ENCODE data around the gene AK1.
A peak's percentile ranks its signal among the peaks of the same experiment; 100 is the strongest.
"Not testable (repeated sequence)": the region's sequence is repeated elsewhere in the genome, so short reads cannot be mapped to it uniquely, and the experiment has no call there.

AK1 gene

GRCh38 chr9:127837346-127837745 lies 40.1 kb downstream of the AK1 start:
- Histone ChIP-seq H3K4me3 (ENCODE audit: low read length) (no peak overlapping the region), H3K9me3 (ENCODE audit: low read length) (no peaks in the 10 kb centered on the region), H3K27me3 (ENCODE audit: insufficient read depth, low read length) (no peaks in the 10 kb centered on the region), H3K4me1 (ENCODE audit: insufficient read depth, low read length) (peaks cover 24% of the 10 kb centered on the region), H3K36me3 (ENCODE audit: insufficient read depth, low read length) (no peaks in the 10 kb centered on the region), H2AFZ (ENCODE audit: low read depth, low read length) (no peak overlapping the region)

DNA sequence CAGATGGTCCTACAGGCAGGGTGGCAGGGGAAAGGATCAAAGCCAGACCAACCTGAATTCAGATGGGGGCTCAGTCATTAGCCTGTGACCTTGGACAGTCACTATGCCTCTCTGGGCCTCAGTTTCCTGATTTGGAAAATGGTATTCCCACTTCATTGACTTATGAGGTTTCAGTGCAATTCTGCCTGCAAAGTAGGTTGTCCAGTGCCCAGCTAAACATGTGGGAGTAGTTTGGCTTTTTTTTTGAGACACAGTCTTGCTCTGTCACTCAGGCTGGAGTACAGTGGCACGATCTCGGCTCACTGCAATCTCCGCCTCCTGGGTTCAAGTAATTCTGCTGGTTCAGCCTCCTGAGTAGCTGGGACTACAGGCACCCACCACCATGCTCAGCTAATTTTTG lies 40.9 kb downstream of the AK1 start:
- H3K4me3 ChIP-seq (ENCODE audit: low read length); H2AFZ ChIP-seq (ENCODE audit: low read depth, low read length); H3K9me3 ChIP-seq (ENCODE audit: low read length); H3K36me3 ChIP-seq (ENCODE audit: insufficient read depth, low read length); H3K27me3 ChIP-seq (ENCODE audit: insufficient read depth, low read length): not testable (repeated sequence)
- H3K4me1 ChIP-seq (ENCODE audit: insufficient read depth, low read length) = peaks cover 24% of the 10 kb centered on the region

DNA sequence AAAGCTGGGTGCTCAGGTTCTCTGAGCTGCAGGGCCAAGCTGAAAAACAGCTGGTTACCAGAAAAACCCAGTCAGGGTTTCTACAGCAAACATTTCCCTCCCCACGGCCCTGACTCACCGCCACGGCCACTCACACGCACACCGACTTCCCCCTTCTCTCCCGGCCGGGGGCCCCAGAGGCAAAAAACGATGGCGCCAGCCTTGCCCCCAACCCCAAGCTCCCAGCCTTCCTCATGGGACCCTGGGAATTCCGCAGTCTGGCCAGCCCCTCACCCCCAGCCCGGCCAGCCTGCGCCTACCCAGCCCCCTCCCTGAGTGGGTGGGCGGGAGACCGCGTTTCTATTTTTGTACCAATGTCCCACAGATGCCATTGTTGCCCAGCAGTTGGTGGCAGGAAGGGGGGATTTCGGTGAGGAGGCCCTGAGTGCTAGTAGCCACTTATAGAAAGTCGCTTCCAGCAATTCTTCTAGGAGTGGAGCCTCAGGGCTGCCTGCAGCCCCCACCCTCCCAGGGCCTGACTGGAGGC lies 41.4 kb downstream of the AK1 start:
- no peak overlapping the region for H2AFZ ChIP-seq (ENCODE audit: low read depth, low read length)
- H3K27me3 ChIP-seq (ENCODE audit: insufficient read depth, low read length) = no peaks in the 10 kb centered on the region
- no peak overlapping the region for H3K4me3 ChIP-seq (ENCODE audit: low read length)
- H3K9me3 ChIP-seq (ENCODE audit: low read length) = no peaks in the 10 kb centered on the region
- H3K4me1 ChIP-seq (ENCODE audit: insufficient read depth, low read length) = peaks cover 24% of the 10 kb centered on the region
- no peaks in the 10 kb centered on the region for H3K36me3 ChIP-seq (ENCODE audit: insufficient read depth, low read length)

DNA sequence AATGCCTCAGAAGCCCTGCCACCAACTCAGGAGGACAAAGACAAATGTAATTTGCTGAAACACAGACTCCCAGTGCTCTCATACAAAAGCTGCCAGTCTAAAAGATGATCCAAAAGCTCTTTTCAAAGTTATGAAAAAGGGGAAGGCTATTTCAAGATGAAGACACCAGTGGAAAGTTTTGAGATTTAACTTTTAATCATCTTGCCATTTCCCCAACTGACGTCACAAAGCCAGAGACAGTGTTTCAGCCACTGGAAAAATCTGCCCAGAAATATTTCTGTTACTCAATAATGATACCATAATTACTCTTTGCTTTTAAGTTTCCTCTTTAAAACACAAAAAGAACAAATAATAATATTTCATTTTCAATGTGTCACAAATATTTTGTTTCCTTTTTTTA lies 43.9 kb downstream of the AK1 start:
- no peak overlapping the region for H2AFZ ChIP-seq (ENCODE audit: low read depth, low read length)
- H3K36me3 ChIP-seq (ENCODE audit: insufficient read depth, low read length) = no peaks in the 10 kb centered on the region
- H3K27me3 ChIP-seq (ENCODE audit: insufficient read depth, low read length) = no peaks in the 10 kb centered on the region
- peaks cover 21% of the 10 kb centered on the region for H3K4me1 ChIP-seq (ENCODE audit: insufficient read depth, low read length)
- no peak overlapping the region for H3K4me3 ChIP-seq (ENCODE audit: low read length)
- H3K9me3 ChIP-seq (ENCODE audit: low read length) = no peaks in the 10 kb centered on the region

GRCh38 chr9:127832248-127832647 lies 45.2 kb downstream of the AK1 start:
- no peak overlapping the region for H3K4me3 ChIP-seq (ENCODE audit: low read length)
- H3K27me3 ChIP-seq (ENCODE audit: insufficient read depth, low read length) = no peaks in the 10 kb centered on the region
- H3K4me1 ChIP-seq (ENCODE audit: insufficient read depth, low read length) = peaks cover 12% of the 10 kb centered on the region
- H3K36me3 ChIP-seq (ENCODE audit: insufficient read depth, low read length) = no peaks in the 10 kb centered on the region
- no peak overlapping the region for H2AFZ ChIP-seq (ENCODE audit: low read depth, low read length)
- no peaks in the 10 kb centered on the region for H3K9me3 ChIP-seq (ENCODE audit: low read length)

- Histone ChIP-seq H3K9me3 (ENCODE audit: low read length) (no peaks in the 10 kb centered on the region), H3K27me3 (ENCODE audit: insufficient read depth, low read length) (no peaks in the 10 kb centered on the region), H3K4me1 (ENCODE audit: insufficient read depth, low read length) (peaks cover 4% of the 10 kb centered on the region), H2AFZ (ENCODE audit: low read depth, low read length) (no peak overlapping the region), H3K36me3 (ENCODE audit: insufficient read depth, low read length) (no peaks in the 10 kb centered on the region), H3K4me3 (ENCODE audit: low read length) (no peak overlapping the region)
These were observed 48.1 kb downstream of the AK1 start for GRCh38 chr9:127829205-127829906.

DNA sequence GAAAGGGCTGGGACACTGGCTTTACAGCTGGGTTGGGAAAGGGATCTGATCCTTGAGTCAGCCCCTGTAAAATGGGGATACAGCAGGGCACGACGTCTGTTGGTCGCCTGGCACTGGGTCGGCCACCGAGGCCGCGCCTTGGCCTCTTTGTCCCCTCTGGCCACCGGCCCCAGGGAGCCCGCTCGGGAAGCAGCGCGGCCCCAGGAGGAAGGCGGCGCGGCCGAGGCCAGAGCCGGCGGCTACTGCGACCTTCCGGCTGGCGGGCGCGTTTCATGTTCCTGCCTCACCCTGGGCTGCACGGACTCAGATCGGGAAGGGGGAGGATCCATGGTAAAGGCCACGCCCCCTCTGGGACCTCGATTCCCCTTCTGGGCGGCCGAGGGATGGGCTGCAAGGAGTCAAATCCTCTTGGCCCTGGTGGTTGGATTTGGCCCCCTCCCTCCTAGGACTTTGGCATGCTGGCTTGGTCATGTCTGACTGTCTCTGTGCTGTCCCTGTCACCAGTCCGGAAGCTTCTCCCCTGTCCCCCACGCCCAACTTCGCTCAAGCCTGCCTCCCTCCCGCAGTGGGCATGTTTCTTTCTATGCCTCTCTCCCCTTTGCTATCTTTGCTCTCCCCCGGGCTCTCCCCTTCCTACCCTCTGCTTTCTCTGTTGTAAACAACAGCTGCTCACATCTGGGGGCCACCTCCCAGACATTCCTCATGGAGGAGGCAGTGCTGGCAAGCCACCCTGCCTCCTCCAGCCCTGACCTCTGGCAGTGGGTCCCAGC lies 49.0 kb downstream of the AK1 start:
- no peaks in the 10 kb centered on the region for H3K9me3 ChIP-seq (ENCODE audit: low read length)
- peak overlapping the region; percentile 56 for H2AFZ ChIP-seq (ENCODE audit: low read depth, low read length)
- H3K27me3 ChIP-seq (ENCODE audit: insufficient read depth, low read length) = no peaks in the 10 kb centered on the region
- H3K4me1 ChIP-seq (ENCODE audit: insufficient read depth, low read length) = peaks cover 4% of the 10 kb centered on the region
- H3K36me3 ChIP-seq (ENCODE audit: insufficient read depth, low read length) = no peaks in the 10 kb centered on the region
- H3K4me3 ChIP-seq (ENCODE audit: low read length) = peak overlapping the region; percentile 38

DNA sequence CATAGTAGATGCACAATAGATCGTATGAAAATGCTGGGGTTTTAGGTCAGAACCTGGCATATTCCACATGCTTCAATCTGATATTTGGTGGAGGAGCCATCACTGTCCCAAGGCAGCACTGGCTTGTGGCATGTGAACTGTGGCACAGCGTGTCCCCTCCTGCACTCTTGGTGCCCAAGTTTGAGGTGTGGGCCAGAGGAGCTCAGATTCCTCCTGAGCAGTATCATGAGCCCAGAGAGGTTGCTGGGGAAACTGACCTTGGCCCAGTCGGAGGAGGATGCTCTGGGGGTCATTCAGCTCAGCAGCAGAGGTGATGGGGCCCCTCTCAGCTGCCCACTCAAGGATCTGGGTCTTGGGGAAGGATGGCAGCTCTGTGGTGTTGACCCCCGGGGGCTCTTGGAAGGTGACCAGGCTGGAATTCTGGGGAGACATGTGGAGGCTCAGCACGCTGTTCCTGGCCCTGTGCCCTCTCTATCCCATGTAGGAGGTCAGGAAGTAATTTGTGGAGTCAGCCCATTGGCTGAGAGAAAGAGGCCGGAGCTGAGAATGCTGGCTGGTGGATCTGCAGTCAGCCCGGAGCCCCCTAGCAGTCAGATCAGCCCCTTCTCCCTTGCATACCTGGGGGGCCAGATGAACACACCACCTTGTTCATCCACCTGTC lies 51.1 kb downstream of the AK1 start:
- no peaks in the 10 kb centered on the region for H3K36me3 ChIP-seq (ENCODE audit: insufficient read depth, low read length)
- no peak overlapping the region for H3K4me3 ChIP-seq (ENCODE audit: low read length)
- no peak overlapping the region for H2AFZ ChIP-seq (ENCODE audit: low read depth, low read length)
- no peaks in the 10 kb centered on the region for H3K27me3 ChIP-seq (ENCODE audit: insufficient read depth, low read length)
- peaks cover 4% of the 10 kb centered on the region for H3K4me1 ChIP-seq (ENCODE audit: insufficient read depth, low read length)
- no peaks in the 10 kb centered on the region for H3K9me3 ChIP-seq (ENCODE audit: low read length)

- Histone ChIP-seq H3K36me3 (ENCODE audit: insufficient read depth, low read length) (no peaks in the 10 kb centered on the region), H2AFZ (ENCODE audit: low read depth, low read length) (no peak overlapping the region), H3K27me3 (ENCODE audit: insufficient read depth, low read length) (no peaks in the 10 kb centered on the region), H3K4me3 (ENCODE audit: low read length) (no peak overlapping the region), H3K9me3 (ENCODE audit: low read length) (no peaks in the 10 kb centered on the region), H3K4me1 (ENCODE audit: insufficient read depth, low read length) (peaks cover 4% of the 10 kb centered on the region)
These were observed 52.0 kb downstream of the AK1 start for GRCh38 chr9:127825319-127826051.

DNA sequence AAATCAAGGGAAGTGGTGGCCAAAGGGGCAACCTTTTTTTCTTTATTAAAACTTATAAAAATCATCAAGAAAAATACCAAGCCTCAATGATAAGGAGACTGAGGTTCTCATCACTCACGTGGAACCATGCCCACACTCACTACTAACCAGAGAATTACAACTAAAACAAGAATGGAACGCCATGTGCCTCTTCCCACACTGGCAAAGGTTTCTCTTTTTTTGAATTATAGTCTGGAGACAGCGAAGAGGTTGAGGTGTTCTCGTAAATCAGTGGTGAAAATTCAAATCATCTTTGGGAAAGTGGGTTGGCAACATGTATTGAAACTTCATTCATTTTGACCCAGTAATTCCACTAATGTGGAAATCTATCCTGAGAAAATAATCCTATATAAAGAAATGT lies 55.4 kb downstream of the AK1 start:
- Histone ChIP-seq H3K27me3 (ENCODE audit: insufficient read depth, low read length) (no peaks in the 10 kb centered on the region), H3K4me1 (ENCODE audit: insufficient read depth, low read length) (no peaks in the 10 kb centered on the region), H3K4me3 (ENCODE audit: low read length) (no peak overlapping the region), H2AFZ (ENCODE audit: low read depth, low read length) (no peak overlapping the region), H3K9me3 (ENCODE audit: low read length) (no peaks in the 10 kb centered on the region), H3K36me3 (ENCODE audit: insufficient read depth, low read length) (no peaks in the 10 kb centered on the region)

GRCh38 chr9:127818574-127818973 lies 58.9 kb downstream of the AK1 start:
- Histone ChIP-seq H3K36me3 (ENCODE audit: insufficient read depth, low read length) (peaks cover 10% of the 10 kb centered on the region), H3K9me3 (ENCODE audit: low read length) (no peaks in the 10 kb centered on the region), H2AFZ (ENCODE audit: low read depth, low read length) (no peak overlapping the region), H3K4me3 (ENCODE audit: low read length) (no peak overlapping the region), H3K27me3 (ENCODE audit: insufficient read depth, low read length) (no peaks in the 10 kb centered on the region), H3K4me1 (ENCODE audit: insufficient read depth, low read length) (no peaks in the 10 kb centered on the region)

- no peaks in the 10 kb centered on the region for H3K9me3 ChIP-seq (ENCODE audit: low read length)
- peaks cover 16% of the 10 kb centered on the region for H3K36me3 ChIP-seq (ENCODE audit: insufficient read depth, low read length)
- H3K4me1 ChIP-seq (ENCODE audit: insufficient read depth, low read length) = no peaks in the 10 kb centered on the region
- no peak overlapping the region for H3K4me3 ChIP-seq (ENCODE audit: low read length)
- no peak overlapping the region for H2AFZ ChIP-seq (ENCODE audit: low read depth, low read length)
- no peaks in the 10 kb centered on the region for H3K27me3 ChIP-seq (ENCODE audit: insufficient read depth, low read length)
These were observed 59.5 kb downstream of the AK1 start for GRCh38 chr9:127817881-127818434.
